ENCODE measurements around the gene GARIN1A.
A peak's percentile ranks its signal among the peaks of the same experiment; 100 is the strongest.
"Not testable (repeated sequence)": the region's sequence is repeated elsewhere in the genome, so short reads cannot be mapped to it uniquely, and the experiment has no call there.

GARIN1A gene

DNA sequence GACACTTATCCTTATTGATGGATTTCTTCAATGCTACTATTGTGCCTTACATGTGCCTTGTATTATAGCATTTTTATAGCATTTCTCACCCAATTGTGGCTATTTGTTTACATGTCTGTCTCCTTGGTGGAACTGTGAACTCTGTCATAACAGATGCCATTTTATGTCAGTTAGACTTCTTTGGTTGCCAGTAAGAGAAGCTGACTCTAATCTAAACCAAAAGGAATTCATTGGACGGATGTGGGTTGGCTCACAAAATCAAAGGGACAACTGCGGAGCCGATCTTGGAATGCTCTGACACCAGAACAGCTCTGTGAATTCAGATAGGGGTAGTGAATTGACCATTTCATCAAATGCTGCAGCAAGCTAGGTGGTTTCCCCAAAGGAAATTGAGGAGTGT is 15.0 kb downstream of the GARIN1A start:
- no peak for DNase-seq

DNA sequence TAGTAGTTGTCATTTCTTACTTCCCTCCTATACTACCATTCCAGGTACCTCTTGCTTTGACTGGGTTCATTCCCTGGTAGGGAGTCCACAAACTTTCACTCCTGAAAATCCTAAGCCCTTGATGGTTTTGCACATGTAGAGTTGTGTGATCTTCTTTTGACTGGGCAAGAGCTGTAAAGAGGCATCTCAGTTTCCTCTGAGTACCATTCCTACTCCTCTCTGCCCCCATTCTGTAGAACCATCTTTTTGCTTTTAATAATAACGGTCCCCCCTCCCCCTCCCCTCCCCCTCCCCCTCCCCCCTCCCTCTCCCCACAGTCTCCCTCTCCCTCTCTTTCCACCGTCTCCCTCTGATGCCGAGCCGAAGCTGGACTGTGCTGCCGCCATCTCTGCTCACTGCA is 16.4 kb downstream of the GARIN1A start:
- no peak for DNase-seq

DNA sequence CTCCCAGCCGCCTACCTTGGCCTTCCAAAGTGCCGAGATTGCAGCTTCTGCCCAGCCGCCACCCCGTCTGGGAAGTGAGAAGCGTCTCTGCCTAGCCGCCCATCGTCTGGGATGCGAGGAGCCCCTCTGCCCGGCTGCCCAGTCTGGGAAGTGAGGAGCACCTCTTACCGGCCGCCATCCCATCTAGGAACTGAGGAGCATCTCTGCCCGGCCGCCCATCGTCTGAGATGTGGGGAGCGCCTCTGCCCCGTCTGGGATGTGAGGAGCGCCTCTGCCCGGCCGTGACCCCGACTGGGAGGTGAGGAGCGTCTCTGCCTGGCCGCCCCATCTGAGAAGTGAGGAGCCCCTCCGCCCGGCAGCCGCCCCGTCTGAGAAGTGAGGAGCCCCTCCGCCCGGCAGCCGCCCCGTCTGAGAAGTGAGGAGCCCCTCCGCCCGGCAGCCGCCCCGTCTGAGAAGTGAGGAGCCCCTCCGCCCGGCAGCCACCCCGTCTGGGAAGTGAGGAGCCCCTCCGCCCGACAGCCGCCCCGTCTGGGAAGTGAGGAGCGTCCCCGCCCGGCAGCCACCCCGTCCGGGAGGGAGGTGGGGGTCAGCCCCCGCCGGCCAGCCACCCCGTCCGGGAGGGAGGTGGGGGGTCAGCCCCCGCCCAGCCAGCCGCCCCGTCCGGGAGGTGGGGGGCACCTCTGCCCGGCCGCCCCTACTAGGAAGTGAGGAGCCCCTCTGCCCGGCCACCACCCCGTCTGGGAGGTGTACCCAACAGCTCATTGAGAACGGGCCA is 17.3 kb downstream of the GARIN1A start:
- DNase-seq, result not testable (repeated sequence)

DNA sequence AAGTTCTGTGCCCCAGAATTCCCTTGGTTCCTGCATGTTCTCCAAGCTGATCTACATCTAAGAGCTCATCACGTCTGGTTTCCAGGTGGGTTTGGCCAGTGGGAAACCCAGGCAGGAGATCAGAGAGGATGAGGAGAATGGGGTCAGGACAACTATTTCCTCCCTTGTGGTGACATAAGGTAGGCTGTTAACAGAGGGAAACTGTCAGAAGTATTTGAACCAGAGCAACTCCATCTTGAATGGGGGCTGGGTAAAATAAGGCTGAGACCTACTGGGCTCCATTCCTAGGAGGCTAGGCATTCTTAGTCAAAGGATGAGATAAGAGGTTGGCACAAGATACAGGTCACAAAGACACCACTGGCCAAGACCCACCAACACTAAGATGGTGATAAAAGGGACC is 19.1 kb downstream of the GARIN1A start:
- DNase-seq, result no peak

DNA sequence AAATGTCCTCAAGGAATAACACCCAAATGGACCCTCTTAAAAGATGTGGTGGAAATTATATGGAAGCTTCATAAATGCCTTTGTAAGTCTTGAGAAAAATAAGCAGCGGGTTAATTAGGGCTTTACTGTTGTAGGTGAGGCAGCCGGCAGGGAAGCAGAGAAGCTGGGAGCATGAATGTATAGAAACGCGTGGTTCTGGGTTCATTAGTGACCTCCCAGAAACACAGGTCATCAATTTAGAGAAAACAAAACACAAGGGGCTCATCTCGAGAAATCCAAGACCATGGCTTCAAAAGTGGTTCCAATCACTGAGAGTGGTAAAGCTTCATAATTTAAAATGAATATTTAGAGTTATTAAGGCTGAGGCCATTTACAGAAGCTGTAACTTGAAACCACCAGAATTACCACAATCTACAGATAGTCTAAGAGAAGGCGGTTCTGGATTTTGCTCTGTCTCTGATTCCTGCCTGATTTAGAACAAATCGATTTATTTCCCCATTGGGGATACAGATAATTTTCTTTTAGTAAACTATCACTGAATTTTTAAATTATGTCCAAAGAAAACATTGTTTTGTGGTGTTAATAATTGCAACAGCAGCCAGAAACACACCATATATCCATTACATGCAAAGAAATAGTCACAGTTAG is 20.7 kb downstream of the GARIN1A start:
- no peak for DNase-seq

DNA sequence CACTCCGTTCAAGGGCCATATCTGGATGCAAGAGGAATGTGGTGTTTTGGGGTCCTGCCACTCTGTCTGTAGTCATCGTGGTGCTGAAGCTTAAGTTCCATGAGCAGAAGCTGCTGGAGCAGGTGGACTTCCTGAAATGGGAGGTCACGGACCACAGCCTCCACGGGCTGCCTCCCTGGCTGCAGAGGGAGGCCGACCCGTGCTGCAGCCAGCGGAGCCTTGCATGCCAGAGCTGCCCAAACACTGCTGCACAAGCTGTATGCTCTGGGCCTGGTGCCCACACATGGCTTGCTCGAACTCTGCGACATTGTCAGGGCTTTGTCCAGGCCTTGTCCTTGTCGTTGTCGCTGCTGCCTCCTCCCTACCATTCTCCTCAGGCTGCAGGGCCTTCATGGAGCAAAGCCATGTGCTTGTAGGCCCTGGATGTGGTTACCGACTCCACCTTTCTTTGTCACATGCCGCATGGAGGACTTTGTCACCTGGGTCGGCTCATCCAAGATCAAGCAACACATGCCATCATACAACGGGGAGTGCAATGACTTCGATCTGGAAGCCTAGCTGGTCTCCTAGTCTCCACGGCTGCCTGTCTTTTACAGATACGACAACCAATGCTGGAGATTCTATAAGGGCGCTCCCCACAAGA is 21.4 kb downstream of the GARIN1A start:
- DNase-seq, result no peak

DNA sequence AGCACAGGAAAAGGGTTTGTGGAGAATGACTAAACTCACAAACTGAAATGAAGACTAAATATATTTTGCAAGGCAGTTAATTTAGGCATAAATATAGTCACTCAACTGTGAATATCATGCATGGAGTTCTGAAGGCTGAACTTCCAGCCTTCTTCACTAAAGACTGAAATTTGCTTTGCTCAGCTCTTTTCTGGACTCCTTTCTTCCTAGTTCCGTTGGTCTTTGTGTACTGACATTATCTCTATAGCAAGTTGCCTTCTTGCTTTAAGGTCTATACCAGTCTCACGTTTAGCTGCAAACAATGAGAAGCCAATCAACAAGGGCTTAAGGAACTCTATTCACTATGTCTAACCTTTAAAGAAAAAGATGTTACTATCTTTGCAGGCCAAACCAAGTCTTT is 22.6 kb downstream of the GARIN1A start:
- no peak for DNase-seq

DNA sequence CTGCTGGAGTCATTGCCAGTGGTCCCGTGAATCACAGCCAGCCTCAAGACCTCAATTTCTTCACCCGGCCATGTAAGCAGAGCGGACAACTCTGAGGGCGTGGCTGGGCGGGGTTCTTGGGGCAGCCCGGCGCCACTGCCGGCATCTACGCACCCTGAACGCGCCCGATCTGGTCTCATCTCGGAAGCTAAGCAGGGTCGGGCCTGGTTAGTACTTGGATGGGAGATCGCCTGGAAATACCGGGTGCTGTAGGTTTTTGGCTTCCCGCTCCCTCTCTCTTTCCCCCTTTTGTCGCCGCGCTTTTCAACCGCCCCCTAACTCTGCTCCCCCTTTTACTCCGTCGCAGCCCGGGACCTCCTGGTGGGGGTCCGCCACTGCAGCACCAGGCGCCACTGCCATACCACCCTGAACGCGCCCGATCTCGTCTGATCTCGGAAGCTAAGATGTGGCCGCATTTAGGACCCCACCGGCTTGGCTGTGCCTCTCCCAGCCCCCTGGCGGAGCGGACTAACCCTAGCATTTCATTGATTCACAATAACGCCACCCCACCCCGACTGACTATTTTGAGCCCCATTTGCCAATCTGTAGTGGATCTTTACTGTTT is 25.3 kb downstream of the GARIN1A start:
- DNase-seq, result peak; percentile 47

DNA sequence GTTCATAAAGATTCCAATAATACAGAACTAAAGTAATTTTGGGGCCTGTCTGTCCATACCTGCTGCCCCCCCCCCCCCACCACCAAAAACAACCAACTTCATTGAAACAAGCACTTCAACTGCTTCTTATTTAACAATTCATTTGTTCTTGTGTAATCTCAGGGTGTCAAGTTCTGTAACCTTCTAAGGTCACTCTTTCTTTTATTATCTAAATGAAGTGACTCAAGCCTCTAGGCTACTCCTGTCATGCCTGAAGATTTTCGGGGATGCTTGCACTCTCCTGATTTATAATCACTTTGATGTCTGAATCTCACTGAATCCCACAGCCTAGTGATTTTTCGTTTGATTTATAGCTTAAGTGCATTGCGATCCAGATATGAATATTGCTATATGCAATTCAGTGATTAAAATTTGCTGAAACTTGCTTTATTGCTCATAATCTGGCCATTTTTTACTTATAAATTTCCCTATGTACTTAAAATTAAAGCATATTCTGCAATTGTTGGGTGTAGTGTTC is 27.2 kb downstream of the GARIN1A start:
- DNase-seq, result no peak

DNA sequence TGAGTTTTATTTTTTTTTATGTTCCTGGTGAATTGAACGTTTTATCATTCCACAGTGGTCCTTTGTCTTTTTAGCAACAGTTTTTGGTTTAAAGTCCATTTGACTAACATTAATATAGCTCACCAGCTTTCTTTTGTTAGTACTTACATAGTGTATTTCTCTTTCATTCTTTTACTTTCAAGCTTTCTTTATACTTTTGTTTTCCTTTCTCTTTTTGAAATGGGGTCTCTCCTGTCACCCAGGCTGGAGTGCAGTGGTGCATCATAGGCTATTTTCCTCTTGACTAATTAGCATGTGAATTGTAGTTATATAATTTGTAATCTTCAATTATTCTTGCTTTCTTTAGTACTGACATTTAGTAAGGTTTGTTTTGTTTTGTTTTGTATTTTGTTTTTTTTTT is 27.8 kb downstream of the GARIN1A start:
- no peak for DNase-seq

DNA sequence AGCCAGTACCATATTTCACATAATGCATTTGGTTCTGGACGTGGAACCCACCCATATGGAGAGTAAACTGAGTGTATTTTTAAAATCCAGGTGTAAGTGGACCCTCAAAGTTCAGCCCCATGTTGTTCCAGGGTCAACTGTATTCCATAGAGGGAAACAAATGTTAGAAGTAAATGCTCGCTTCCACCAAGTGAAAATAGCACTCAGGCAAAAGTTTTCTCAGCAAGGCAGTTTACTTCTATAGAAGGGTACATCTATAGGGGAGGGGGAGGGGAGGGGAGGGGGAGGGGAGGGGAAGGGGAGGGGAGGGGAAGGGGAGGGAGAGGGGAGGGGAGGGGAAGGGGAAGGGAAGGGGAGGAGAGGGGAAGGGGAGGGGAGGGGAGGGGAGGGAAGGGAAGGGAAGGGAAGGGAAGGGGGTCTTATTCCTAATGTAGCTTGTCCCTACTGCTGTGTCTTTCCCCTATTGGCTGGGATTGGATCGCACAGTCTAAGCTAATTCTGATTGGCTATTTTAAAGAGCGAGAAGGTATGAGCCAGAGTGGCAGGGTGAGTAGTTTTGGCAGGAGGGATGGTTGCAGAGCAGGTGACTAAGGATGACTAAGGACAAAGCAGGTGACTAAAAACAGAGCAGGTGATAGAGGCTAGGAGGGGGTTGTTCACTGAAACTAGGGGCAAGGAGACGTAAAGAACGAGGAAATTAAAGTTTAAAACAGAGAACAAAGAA is 29.1 kb downstream of the GARIN1A start:
- no peak for DNase-seq

DNA sequence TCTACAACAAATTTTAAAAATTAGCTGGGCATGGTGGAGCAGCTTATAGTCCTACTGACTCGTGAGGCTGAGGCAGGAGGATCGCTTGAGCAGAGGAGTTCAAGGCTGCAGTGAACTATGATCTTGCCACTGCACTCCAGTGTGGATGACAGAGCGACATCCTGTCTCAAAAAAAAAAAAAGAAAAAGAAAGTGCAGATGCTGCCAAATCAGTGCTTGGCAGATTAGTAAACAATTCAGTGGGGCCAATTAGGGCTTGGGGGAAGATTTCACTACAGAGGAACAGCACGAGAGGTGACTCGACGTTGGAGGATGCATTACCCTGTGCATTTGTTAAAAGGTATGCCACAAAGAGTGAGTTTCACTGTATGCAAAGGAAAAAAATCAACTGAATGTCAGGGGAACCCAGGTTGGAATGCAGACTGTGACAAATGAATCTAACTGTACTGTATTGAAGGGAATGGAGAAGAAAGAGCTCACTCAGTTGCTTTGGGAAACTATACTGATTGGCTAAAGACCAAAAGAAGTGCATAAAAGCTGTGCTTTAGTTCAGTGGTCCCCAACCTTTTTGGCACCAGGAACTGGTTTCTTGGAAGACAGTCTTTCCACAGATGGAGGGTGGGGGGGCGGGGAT is 31.6 kb downstream of the GARIN1A start:
- no peak for DNase-seq

DNA sequence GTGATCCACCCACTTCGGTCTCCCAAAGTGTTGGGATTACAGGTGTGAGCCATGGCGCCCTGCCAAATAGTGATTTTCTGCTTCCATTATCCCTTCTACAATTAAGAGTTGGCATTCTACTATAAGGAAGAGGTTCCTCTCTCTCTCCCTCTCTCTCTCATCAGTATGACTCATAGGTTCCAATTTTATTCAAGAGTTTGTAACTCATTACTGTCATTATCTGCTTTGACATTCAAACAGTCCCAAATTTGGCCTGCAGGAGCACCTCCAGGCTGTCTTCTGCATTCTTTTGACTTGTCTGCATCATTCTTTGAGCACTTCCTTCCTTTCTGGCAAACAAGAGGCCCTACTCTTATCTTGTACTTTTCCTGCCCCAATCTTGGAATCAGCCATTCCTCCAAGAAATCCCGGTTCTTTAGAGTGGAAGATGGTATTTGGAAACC is 33.8 kb downstream of the GARIN1A start:
- no peak for DNase-seq

DNA sequence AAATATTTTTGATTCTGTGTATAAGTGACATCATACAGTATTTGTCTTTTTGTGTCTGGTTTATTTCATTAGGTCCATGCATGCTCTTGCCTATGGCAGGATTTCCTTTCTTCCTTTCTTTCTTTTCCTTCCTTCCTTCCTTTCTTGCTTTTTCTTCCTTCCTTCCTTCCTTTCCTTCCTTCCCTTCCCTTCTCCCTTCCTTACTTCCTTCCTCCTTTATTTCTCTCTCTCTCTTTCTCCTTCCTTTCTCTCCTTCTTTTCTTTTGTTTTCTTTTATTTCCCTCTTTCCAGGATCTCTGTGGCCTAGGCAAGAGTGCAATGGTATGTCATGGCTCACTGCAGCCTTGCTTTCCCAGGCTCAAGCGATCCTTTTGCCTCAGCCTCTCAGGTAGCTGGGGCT is 35.7 kb downstream of the GARIN1A start:
- no peak for DNase-seq

DNA sequence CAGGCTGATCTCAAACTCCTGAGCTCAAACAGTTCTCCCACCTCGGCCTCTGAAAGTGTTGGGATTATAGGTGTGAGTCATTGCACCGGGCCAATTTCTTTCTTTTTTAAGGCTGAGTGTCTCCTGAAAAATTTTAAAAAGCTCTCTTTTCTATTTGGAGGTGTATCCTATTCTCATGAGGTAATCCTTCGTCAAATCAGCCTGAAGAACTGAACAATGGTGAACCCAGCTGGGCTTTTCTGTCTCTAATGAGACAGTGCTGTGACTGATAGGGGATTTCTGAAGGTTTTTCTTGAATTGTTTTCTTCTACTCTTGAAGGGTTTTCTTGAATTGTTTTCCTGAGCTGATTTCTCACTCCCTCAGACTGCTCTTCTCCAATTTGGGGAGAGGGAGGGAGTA is 36.1 kb downstream of the GARIN1A start:
- DNase-seq, result no peak

DNA sequence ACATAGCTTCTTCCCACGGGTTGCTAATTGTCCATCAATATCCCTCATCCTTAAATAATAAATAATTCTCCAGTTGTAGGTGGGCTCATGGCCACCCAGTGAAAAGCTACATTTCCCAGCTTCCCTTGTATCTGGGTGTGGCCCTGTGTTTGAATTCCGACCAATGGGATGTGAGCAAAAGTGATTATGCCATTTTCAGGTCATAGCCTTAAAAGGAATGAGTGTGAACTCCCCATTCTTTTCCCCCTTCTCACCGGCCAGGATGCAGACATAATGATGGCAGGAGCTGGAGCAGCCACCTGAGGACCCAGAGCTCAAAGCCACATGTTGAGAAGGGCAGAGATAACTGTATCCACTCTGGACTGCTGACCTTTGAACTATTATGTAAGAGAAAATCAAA is 36.7 kb downstream of the GARIN1A start:
- DNase-seq, result no peak

DNA sequence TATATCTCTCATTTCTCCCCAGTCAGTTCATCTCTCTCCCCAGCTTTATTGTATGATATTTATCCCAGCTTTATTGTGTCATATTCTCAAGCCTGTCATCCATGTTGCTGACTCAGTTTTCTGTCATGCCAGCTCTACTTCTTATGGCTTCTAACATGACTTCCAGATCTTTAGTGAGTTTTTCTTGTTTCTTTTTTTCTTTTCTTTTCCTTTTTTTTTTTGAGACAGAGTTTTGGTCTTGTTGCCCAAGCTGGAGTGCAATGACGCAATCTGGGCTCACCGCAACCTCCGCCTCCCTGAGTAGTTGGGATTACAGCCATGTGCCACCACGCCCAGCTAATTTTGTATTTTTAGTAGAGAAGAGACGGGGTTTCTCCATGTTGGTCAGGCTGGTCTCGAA is 38.4 kb downstream of the GARIN1A start:
- DNase-seq, result no peak

DNA sequence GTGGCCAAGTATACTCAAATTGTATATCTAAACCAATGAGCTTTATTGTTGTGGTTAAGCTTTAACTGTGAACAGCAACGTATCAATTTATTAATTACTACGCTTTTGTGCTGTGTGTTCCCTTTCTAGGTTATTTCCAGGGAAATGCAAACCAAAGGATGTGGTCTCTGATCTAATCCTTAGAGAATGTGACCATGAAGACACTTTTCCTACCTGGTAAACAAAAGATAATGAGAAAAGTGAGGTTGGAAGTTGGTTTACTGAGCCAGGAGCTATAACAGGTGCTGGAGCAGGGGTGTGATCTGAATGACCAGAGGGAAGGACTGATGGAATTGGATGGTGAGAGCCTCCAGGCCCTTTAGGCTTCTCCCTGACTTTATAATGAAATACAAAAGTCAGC is 41.7 kb downstream of the GARIN1A start:
- DNase-seq, result no peak

DNA sequence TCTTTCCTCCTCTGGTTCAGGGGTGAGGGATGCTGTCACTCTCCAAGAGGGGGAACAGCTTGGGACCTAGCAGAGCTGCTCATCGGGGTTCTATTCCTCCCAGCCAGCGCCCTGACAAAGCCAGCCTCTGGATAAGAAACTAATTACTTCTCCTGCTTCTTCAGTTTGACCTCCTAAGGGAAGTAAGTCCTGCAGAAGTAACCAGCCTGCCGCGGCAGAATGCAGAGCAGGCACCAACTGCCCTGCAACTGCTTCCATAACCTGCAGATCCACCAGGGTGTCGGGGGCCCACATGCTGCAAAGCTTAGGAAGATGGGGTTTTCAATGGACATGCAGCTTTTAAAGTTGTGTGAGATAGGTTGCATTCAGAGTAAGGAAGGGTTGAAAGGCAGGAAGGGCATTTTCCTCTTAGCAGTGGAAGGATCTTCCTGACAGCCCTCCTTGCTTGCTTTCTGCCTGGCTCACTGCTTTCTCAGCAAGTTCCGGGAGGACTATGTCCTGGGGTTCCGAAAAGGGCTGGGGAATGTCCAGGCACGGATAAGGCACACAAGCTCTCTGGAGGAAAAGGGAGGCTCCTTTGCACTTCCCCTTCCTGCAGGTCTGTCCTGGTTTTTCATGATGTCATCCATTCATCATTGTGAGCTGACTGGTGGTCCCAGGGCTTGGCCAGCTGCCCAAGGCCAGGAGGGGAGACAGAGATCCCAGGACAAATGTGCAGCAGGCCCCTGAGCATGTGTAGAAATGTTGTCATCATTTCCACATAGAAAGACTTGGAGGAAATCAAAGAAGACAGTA is 42.8 kb downstream of the GARIN1A start:
- no peak for DNase-seq

DNA sequence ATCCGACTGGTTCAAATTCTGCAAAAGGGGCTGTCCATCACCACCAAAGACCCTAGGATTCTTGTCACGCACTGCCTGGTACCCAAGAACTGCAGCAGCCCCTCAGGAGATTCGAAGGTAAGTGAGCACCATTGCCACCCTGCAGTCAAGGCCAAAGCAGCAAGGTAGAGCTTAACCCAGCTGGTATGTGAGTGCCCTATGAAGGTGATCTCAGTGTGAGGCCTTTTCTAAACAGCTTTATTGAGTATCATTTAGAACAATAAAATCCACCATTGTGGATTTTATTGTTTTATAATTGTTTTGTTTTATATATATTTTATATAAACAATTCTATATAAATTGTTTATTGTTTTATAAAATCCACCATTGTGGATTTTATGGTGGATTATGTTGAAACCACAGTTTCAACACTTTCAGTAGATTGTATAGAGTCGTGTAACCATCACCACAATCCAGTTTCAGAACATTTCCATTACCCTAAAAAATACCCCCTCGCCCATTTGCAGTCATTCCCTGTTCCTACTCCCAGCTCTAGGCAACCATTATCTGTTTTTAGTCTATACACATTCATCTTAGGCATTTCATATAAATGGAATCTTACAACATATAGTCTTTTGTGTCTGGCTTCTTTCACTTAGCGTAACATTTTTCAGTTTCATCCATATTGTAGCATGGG is 47.0 kb downstream of the GARIN1A start:
- no peak for DNase-seq

DNA sequence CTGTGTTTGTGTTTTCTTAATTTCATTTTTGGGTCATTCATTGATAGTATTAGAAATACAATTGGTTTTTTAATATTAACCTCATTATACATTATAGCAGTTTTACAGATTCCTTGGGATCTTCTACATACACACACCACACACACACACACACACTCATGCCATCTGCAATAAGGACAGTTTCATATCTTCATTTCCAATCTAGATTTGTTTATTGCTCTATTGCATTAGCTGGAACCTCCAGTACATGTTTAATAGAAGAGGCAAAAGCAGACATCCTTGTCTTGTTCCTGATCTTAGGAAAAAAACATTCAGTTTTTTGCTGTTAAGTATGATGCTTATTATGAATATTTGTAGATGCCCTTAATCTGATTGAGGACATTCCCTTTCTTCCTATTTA is 49.3 kb downstream of the GARIN1A start:
- DNase-seq, result no peak

Data from CD4-positive, alpha-beta T cell treated with Interleukin-17A for 1 hour (primary cell).